UCSD-AML1 (cell line): ENCODE results near the gene TRIML1.

Experiments
- DNase-seq: peaks from one replicate; lab custom pipeline; 2025; ENCODE audit not compliant: unreplicated experiment; lab: John Stamatoyannopoulos, UW

Gene TRIML1, protein sequence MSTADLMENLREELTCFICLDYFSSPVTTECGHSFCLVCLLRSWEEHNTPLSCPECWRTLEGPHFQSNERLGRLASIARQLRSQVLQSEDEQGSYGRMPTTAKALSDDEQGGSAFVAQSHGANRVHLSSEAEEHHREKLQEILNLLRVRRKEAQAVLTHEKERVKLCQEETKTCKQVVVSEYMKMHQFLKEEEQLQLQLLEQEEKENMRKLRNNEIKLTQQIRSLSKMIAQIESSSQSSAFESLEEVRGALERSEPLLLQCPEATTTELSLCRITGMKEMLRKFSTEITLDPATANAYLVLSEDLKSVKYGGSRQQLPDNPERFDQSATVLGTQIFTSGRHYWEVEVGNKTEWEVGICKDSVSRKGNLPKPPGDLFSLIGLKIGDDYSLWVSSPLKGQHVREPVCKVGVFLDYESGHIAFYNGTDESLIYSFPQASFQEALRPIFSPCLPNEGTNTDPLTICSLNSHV

DNA sequence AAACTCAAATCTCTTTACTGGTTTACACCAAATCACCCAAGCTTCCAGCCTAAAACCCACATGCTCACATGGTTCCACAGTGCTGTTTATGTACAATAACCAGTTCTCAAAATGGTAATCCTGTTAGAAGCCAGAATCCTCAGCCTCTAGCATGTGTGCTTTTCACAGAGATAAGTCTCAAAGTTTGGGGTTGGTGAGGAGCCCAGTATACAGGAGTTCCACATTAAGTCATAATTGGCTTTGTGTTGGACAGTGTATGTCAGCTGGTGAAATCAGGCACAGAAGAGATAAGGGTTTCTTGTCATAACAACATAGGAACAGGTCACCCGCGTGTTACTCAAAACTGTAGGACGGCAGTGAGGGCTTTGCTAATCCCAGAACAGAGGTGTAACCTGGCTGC, at the start of gene TRIML1:
TSS of gene TRIML1 (plus strand) at position 301 of the 400 bp plus-strand sequence. CDS start 118 bp downstream, outside the sequence.
- no peak for DNase-seq

DNA sequence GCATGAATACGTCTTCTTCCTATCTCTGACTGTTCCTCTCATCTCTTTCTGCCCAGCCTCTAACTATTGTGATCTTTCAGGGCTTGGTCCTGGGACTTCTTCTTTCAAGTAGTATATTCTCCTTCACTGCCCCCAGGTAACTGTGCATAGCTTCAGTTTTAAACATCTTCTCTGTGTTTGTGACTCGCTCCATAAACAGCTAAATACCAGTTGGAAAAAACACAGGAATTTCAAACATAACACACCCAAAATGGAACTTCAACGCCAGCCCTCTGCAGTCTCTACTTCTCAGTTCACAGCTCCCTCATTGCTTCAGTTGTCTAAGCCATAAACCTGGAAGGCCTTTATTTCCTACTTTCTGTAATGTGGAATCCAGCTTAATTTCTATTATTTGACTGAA, 46.4 kb upstream of the TRIML1 start:
- DNase-seq, result no peak

DNA sequence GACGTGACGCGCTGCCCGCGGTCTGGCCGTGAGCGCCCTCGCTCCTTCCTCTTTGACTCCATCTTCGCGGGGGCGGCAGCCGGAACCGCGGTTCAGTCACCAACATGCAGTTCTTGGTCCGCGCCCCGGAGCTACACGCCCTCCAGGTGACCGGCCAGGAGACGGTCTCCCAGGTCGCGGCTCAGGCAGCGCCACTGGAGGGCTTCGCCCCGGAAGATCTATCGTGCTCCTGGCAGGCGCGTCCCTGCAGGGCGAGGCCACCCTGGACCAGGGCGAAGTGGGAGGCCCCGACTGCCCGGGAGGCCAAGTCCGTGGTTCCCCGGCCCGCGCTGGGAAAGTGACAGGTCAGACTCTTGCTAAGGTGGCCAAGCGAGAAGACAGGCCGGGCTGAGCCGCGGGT, 32.8 kb upstream of the TRIML1 start:
- DNase-seq, result no peak

DNA sequence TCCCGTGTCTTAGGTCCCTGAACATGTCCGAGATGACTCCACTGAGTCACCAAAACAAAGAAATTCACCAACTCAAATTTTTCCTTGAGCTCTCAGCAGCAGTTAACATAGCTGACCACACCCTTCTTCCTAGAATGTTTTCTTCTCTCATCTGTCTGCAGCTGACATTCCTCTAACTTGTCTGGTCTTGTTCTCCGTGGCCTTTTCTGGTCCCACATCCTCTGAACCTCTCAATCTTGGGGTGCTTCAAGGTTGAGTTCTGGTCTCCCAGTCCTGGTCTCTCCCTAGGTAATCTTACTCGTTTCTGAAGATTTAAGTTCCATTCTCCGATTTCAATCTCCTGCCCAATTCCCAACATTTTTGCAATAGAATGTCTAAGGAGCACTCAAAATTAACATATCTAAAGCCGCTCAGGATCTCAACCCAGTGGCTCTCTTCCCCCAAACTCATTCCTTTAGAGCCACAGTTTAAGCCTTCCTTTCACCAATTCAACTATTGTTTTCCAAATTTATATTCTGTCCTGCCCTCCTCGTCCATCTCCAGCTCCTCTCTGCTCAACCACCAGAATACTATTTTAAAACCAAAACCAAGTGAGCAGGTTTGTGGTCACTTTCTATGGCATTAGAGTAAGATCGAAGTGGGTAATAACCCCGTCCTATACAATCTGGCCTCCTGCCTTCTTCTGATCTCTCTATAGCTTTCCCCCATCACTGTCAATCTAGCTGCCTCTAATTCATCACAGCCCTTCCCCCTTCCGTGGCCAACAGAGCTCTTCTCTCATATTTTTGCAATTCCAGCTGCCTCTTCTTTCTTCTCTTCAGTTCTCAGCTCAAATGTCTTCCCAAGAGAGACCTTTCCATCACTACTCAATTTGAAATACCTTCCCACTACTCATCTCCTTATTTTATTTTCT, 31.1 kb upstream of the TRIML1 start:
- no peak for DNase-seq

DNA sequence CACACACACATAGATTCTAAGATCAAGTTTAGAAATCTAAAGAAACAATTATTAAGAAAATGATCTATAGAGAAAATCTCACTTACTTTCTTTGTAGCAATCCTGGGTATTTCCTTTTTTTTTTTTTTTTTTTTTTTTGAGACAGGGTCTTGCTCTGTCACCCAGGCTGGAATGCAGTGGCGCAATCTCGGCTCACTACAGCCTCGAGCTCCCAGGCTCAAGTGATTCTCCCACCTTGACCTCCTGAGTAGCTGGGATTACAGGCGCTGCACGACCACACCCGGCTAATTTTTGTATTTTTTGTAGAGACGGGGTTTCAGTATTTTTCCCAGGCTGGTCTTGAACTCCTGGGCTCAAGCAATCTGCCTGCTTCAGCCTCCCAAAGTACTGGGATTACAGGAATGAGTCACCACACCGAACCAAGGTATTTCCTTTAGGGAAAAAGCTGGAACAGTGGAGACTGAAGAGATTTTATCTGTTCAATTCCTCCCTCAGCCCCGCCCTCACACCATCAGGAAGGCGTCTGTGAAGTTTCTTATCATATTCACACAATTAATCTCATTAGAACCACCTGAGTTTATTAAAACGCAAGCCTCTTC, 30.0 kb upstream of the TRIML1 start, which contains the start of gene TRIML2:
TSS of gene TRIML2 (minus strand) at position 447 of the 599 bp plus-strand sequence. CDS start 4,235 bp downstream, outside the sequence.
- DNase-seq, result no peak

DNA sequence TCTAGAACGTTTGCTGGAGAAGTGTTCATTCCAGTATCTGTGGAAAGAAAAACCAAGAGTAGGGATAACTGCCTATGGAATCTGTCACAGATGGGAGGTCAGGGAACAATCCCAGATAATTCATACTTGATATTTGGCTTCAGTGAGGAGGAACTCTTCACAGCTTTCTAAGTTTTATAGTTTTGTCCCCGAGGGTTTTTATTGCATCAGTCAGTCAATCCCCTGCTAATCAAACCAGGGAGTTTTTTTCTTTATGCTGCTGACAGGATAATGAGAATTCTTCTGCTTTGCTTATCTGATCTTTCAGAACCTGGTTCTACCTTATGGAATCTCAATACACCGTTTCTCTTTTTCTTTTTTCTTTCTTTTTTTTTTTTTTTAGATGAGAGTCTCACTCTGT, 29.2 kb upstream of the TRIML1 start:
- DNase-seq, result no peak

DNA sequence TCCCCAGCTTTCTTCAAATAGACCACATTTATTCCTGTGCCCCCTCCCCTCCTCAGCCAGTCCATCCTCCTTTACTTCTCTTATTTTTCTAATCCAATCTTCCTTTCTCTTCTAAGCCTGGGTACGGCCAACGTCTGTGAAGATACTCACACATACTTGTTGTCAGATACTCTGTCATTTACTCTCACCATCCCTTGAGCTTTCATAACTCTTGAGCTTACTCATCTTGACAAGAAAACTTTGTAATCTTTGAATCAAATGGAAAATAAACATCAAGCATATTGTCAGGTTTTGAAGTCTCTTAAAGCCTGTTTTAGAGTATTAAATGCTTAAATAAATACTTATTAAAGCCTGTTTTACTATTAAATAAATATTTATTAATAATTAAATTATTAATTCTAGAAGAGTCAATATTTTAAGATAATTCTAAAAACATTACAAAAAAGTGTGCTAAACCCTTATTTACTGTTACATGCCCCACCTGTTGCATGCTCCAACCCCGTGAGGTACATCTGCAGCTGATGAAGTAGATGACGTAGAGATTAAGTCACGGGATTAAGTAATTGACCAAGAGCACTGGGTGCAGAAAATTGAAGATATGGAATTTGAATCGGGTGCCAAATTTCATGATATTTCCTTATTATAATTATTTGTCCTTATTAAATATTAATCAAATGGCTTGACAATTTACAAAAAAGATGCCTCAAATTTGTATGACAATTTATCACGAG, 28.3 kb upstream of the TRIML1 start:
- no peak for DNase-seq

DNA sequence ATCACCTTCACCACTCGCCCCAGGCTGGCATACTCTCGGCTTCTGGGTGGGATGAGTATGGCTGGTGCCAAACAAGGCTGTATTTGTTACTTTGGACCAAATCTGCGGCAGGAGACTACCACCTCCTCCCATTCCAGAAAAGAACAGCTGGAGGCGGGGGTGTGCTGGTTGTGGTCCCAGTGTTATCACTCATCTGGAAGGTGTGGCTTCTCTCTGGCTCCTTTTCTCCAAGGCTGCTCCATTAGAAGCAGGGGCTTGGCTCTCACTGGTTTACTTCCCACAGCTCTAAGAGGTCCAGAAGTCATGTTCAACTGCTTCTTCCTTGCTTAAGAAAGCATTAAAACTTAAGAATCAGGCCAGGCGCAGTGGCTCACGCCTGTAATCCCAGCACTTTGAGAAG, 27.3 kb upstream of the TRIML1 start:
- DNase-seq, result no peak

DNA sequence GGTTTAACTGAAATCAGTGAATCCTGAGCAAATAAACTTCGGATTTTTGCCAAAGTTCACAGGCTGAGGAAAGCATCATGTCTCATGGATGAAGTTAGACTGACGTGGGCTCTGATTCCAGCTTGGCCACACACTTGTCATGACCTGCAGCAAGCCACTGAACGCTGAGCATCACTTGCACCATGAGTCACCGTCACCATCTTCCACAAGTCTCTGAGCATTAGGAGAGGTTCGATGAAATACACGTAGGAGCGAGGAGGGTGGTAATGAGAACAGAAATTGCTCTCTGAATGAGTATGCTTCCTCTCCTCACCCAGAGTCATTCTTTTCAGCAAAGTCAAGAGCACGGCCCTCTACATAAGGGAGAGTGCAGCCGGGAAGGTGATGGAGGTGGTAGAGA, 26.1 kb upstream of the TRIML1 start:
- no peak for DNase-seq

DNA sequence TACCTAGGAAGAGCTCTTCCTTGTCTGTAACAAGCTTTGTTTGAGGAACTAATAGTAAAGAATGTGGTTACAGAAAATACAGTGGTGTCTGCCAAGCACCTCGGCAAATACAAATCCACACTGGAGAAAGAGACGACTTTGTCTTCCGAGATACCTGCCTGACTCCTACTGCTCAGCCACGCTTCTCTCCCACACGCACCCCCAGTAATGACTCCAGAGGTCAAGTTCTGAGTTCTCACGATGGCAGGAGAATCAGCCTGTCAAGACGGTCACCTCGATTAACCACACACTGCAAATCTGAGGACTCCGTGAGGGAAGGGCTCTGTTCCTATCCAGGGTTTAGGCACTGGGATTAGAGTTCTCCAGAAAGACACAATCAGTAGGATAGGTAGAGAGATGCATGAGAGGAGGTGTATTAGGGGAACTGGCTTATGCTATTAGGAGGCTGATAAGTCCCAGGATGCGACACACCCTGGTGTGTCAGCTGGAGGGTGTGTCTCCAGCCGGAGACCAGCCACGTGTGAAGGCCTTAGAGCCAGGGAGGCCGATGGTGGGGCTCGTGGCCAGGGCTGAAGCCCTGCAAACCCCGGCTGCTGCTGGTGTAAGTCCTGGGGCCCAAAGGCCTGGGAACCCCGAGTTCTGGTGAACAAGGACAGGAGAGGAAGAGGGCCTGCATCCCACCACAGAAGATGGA, 21.5 kb upstream of the TRIML1 start:
- DNase-seq, result no peak

DNA sequence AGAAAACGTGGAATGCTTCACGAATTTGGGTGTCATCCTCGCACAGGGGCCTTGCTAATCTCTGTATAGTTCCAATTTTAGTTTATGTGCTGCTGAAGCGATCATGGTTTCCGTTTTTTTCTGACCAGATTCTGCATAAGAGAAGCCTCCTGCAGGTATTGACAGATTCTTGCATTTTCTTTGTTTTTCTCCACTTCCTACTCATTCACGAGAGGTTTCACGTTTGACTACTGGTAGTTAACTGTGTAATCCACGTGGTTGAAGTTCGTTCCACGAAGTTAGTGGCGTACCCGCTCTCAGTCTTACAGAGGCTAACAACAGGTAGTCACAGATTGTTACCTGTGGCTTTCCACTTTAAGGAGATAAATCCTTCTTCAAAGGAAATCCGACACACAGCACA, 17.7 kb upstream of the TRIML1 start:
- no peak for DNase-seq

DNA sequence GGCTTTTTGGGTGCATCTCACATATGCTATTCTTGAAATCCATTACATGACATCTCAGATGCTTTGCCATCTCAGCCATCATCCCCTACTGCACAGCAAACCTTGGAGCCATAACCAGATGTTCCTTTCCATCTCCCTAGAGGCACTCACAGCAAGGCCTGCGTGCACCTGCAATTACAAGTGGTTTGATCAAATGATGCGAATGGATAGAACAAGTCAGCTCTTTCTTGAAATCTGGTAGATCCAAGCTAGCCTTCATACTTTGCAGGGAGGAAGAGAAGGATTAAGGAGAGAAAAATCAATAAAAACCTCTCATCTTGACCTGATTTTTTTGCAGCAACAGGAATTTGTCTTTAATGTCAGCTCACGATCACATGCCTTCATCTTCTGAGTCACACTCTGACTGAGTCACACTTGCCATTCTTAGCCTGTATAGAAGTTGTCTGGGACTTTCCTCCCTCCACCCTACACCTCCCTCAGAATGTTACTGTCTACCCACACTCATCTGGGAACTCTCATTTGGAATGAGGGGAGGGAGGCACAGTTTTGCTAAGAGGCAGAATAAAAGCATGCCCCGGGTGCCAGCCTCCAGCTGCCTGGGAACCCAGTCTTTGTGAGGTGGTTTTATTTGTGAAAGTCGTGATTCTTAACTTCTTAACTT, 11.9 kb upstream of the TRIML1 start:
- no peak for DNase-seq

DNA sequence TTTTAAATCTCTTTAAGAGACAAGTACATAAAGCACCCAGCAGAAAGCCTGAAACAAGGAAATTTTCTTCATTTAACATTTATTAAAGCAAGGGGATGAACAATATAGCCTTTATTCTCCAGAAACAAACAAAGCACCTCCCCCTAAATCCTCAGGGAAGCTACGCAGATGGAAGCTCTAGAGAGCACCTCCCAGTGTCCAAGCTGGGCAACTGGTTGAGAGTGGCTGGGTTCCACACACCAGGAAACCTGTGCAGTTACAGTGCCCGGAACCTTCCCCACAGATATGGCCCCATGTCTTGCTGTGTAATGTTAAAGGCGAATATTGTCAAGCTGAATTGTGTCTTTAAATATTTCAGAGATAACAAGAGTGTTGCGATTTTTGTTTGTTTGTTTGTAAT, 8.9 kb upstream of the TRIML1 start:
- DNase-seq, result no peak

DNA sequence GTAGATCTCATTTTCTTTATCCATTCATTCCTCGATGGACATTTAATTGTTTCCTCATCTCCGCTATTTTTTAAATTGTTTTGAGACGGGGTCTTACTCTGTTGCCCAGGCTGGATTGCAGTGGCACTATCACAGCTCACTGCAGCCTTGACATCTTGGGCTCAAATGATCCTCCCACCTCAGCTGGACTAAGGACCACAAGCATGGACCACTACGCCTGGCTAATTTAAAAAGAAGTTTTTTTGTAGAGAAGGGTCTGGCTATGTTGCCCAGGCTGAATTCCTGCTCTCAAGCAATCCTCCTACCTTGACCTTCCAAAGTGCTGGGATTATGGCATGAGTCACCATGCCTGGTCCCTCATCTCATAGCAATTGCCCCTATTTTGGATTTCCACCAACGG, 7.0 kb upstream of the TRIML1 start:
- no peak for DNase-seq

DNA sequence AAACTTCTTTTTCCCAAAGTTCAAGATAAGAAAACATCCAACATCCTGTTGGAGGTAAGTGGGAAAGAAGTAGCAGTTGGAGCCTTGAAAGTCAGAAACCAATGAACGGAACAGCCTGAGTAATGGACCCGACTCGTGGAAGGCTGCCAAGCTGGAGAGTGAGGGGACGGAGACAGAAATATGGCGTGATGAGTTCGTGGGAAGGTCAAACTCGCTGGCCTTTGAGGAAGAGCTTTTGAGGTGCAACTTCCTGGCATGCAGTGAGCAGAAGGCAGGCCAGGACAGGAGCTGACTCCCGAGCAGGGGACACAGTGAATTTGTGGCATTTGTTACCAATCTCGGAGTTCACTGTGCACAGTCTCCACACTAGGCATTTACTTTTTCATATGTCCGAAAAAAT, 1.0 kb upstream of the TRIML1 start:
- DNase-seq, result no peak

DNA sequence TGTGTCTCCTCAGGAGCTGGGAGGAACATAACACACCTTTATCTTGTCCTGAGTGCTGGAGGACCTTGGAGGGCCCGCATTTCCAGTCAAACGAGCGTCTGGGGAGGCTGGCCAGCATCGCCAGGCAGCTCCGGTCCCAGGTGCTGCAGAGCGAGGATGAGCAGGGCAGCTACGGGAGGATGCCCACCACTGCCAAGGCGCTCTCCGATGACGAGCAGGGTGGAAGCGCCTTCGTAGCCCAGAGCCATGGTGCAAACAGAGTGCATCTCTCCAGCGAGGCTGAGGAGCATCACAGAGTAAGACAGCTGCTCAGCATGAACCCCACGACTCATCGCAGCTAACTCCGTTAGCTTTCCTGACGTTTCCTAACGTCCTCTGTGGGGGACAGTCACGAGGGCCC, 430 bp downstream of the TRIML1 start:
- DNase-seq, result no peak

DNA sequence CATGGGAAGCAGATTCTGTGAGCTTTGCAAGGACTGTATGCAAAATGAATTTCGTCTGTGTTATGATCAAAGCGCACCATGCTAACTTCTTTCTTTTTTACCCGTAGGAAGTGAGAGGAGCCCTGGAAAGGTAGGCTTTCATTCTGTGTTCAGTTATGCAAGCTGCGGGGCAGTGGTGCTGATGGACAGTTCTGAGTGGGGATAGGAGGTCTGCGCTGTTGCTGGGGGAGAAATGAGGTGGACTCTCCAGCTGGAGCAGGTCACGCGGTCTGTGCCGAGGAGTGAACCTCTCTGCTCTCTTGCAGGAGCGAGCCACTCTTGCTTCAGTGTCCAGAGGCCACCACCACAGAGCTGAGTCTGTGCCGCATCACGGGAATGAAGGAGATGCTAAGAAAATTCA, 4.5 kb downstream of the TRIML1 start:
- no peak for DNase-seq

DNA sequence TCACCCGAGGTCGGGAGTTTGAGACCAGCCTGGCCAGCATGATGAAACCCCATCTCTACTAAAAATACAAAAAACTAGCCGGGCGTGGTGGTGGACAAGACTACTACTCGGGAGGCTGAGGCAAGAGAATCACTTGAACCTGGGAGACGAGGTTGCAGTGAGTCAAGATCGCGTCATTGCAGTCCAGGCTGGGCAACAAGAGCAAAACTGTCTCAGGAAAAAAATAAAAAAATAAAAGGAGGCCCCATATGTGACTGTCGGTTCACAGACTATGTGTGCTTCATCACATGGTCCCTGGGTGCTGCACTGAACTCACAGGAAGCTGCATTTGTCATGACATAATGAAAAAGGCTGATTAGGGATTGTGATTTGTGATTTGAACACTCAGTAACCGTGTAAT, 6.4 kb downstream of the TRIML1 start:
- DNase-seq, result no peak

DNA sequence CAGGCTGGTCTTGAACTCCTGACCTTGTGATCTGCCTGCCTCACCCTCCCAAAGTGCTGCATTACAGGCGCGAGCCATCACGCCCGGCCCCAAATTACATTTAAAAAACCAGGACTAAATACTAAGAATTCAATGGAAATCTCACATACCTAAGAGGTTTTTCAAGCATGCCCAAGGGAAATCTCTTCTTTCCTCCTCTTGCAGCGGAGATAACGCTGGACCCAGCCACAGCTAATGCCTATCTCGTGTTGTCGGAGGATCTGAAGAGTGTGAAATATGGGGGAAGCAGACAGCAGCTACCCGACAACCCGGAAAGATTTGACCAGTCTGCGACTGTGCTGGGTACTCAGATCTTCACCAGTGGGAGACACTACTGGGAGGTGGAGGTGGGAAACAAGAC, 7.4 kb downstream of the TRIML1 start:
- no peak for DNase-seq

DNA sequence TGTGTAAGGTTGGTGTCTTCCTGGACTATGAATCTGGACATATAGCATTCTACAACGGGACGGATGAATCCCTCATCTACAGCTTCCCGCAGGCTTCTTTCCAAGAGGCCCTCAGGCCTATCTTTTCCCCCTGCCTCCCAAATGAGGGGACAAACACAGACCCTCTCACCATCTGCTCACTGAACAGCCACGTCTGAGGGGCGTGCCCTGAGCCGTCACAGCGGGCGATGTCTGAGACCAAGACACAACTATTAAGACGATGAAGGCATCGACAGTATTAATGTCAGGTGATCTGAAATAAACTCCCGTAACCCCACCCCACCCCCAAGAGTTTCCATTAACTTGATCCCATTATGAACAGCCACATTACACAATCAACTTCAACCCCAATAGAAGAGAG, 7.9 kb downstream of the TRIML1 start:
- no peak for DNase-seq
